IPS-18a (cell line): ENCODE results near the gene OR2A12.

Experiments
- H3K27ac ChIP-seq: one replicate; pipeline ENCODE4 v1.5.1; 2013; ENCODE audit warnings: low read length
- H3K27me3 ChIP-seq: one replicate; pipeline ENCODE4 v1.6.1; 2013; ENCODE audit warnings: mild to moderate bottlenecking, low read length; ENCODE audit not compliant: control insufficient read depth, insufficient read depth
- H3K36me3 ChIP-seq: one replicate; pipeline ENCODE4 v1.6.1; 2013; ENCODE audit warnings: low read depth, low read length; ENCODE audit not compliant: control insufficient read depth
- H3K4me1 ChIP-seq: one replicate; pipeline ENCODE4 v1.6.1; 2013; ENCODE audit warnings: low read depth, low read length; ENCODE audit not compliant: control insufficient read depth
- H3K4me3 ChIP-seq: one replicate; pipeline ENCODE4 v1.5.1; 2013; ENCODE audit warnings: low read length
- H3K9ac ChIP-seq: one replicate; pipeline ENCODE4 v1.6.1; 2013; ENCODE audit warnings: mild to moderate bottlenecking, low read length, moderate library complexity
- H3K9me3 ChIP-seq: one replicate; pipeline ENCODE4 v1.6.1; 2013; ENCODE audit warnings: low read depth, low read length; ENCODE audit not compliant: control insufficient read depth

The OR2A12 gene

DNA sequence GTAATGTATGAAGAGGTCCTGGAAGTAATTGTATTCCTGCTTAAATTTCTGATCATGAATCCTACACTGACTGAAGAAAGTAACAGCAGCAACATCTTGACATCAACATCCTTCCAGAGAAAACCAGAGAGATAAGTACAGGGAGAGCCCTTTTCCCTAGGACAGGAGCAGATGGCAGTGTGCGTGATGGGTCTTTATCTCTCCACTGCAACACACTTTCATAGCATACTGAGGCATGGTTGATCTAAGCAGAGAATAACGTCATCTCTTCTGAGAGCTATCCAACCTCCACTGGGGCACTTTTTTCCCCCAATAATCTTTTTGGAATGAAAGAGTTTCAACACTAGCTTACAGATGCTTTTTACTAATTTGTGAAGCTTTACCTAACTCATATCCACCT lies 16.1 kb upstream of the OR2A12 start:
- H3K27me3 ChIP-seq, result no peaks in the 10 kb centered on the region
- no peak overlapping the region for H3K27ac ChIP-seq
- no peak overlapping the region for H3K9ac ChIP-seq
- H3K9me3 ChIP-seq, result no peaks in the 10 kb centered on the region
- no peaks in the 10 kb centered on the region for H3K36me3 ChIP-seq
- no peak overlapping the region for H3K4me3 ChIP-seq
- no peaks in the 10 kb centered on the region for H3K4me1 ChIP-seq

GRCh38 chr7:144074374-144074773 lies 11.7 kb upstream of the OR2A12 start:
- no peak overlapping the region for H3K4me3 ChIP-seq
- no peaks in the 10 kb centered on the region for H3K4me1 ChIP-seq
- H3K27ac ChIP-seq, result no peak overlapping the region
- H3K36me3 ChIP-seq, result no peaks in the 10 kb centered on the region
- no peak overlapping the region for H3K9ac ChIP-seq
- H3K27me3 ChIP-seq, result no peaks in the 10 kb centered on the region
- no peaks in the 10 kb centered on the region for H3K9me3 ChIP-seq

DNA sequence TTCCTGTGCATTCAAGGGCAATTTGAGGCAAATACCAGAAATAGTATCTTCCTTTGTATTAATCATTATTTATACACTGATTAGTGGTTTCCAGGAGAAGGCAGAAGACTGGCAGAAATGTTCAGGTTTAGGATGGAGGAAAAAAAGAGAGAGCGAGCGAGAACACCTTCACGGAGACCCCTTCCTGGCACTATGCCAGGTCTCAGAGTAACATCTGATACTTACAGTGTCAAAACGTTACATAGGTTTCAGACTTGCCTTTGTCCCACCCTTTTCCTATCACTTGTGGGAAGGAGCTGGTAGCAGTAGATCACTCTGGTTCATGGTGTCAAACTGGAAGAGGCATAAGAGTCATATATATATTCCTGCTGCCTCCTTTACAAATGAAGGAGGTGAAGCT lies 652 bp downstream of the OR2A12 start:
- Histone ChIP-seq H3K9me3 (no peaks in the 10 kb centered on the region), H3K4me3 (no peak overlapping the region), H3K27ac (no peak overlapping the region), H3K4me1 (no peaks in the 10 kb centered on the region), H3K27me3 (no peaks in the 10 kb centered on the region), H3K36me3 (no peaks in the 10 kb centered on the region), H3K9ac (no peak overlapping the region)

DNA sequence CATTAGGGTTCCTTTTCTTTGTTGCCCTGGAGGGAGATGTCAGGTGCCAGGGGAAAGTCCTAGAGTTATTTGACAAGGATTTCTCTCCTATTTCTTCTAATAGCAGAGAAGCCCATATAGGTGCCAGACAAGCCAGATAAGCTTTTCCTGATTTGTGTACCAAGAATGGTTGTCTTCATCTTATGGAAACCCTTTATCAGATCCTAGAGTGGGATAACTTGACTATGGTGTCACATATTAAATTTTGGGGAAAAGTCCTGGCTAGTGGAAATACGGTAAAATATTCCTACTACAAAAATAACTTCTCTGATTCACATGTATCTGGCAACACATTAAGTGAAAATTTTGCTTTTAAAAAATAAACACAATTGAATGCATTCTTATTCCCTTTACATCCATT lies 1.2 kb downstream of the OR2A12 start:
- no peaks in the 10 kb centered on the region for H3K9me3 ChIP-seq
- H3K9ac ChIP-seq, result no peak overlapping the region
- no peaks in the 10 kb centered on the region for H3K27me3 ChIP-seq
- no peak overlapping the region for H3K27ac ChIP-seq
- H3K4me1 ChIP-seq, result no peaks in the 10 kb centered on the region
- H3K4me3 ChIP-seq, result no peak overlapping the region
- no peaks in the 10 kb centered on the region for H3K36me3 ChIP-seq

DNA sequence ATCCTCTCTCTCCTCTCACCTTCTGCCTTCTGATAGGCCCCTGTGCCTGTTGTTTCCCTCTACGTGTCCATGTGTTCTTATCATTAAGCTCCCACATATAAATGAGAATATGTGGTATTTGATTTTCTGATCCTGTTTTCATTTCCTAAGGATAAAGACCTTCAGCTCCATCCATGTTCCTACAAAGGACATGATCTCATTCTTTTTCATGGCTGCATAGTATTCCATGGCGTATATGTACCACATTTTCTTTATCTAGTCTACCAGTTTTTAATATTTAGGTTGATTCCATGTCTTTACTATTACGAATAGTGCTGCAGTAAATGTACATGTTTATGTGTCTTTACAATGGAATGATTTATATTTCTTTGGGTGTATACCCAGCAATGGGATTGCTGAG lies 4.6 kb downstream of the OR2A12 start:
- Histone ChIP-seq H3K4me3 (no peak overlapping the region), H3K9ac (no peak overlapping the region), H3K27ac (no peak overlapping the region), H3K4me1 (no peaks in the 10 kb centered on the region), H3K9me3 (no peaks in the 10 kb centered on the region), H3K27me3 (no peaks in the 10 kb centered on the region), H3K36me3 (no peaks in the 10 kb centered on the region)

DNA sequence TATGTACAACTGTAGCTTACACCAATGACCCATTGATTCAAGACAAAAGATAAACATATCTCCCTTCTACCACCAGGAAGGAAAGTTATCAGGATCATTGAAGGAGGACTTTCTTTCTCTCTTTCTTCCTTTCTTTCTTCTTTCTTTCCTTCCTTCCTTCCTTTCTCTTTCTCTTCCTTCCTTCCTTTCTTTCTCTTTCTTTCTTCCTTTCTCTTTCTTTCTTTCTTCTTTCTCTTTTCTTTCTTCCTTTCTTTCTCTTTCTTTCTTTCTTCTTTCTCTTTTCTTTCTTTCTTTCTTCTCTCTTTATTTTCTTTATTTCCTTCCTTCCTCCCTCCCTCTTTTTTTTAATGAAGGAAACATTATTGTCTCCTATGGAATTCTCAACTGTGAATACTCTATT lies 12.7 kb downstream of the OR2A12 start:
- Histone ChIP-seq H3K27ac (no peak overlapping the region), H3K27me3 (no peaks in the 10 kb centered on the region), H3K4me1 (no peaks in the 10 kb centered on the region), H3K36me3 (no peaks in the 10 kb centered on the region), H3K4me3 (no peak overlapping the region), H3K9me3 (no peaks in the 10 kb centered on the region), H3K9ac (no peak overlapping the region)

DNA sequence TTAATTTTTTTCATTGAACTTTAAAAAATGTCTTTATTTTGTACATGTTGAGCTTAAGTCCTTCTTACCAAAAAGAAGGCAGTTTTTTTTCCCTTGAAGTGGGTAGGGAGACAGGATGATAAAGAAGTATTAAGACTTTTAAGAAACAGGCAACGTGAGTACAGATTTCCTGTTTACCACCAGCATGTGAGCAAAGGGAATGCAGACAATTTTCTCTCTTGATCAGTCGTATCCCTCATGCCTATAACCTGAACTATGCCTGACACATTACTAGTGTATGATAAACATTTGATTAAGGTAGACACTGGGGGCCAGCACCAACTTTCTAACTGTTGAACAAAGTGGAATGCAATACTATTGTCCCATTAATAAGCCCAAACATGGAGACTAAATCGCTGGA lies 14.5 kb downstream of the OR2A12 start:
- Histone ChIP-seq H3K4me1 (no peaks in the 10 kb centered on the region), H3K36me3 (no peaks in the 10 kb centered on the region)

GRCh38 chr7:144102041-144102440 lies 16.0 kb downstream of the OR2A12 start:
- H3K27me3 ChIP-seq, result no peaks in the 10 kb centered on the region
- no peaks in the 10 kb centered on the region for H3K36me3 ChIP-seq
- no peak overlapping the region for H3K27ac ChIP-seq
- H3K9me3 ChIP-seq, result no peaks in the 10 kb centered on the region
- H3K4me3 ChIP-seq, result no peak overlapping the region
- no peak overlapping the region for H3K9ac ChIP-seq
- H3K4me1 ChIP-seq, result no peaks in the 10 kb centered on the region

More for the DNA sequence above, 14.5 kb downstream of the OR2A12 start:
- Histone ChIP-seq H3K9ac (no peak overlapping the region), H3K27ac (no peak overlapping the region), H3K27me3 (no peaks in the 10 kb centered on the region), H3K4me3 (no peak overlapping the region), H3K9me3 (no peaks in the 10 kb centered on the region)

GRCh38 chr7:144105211-144105610 lies 19.1 kb downstream of the OR2A12 start:
- Histone ChIP-seq H3K36me3 (no peaks in the 10 kb centered on the region), H3K27ac (no peak overlapping the region), H3K27me3 (no peaks in the 10 kb centered on the region), H3K4me1 (no peaks in the 10 kb centered on the region), H3K4me3 (no peak overlapping the region), H3K9ac (no peak overlapping the region), H3K9me3 (no peaks in the 10 kb centered on the region)

- Histone ChIP-seq H3K27me3 (no peaks in the 10 kb centered on the region), H3K36me3 (no peaks in the 10 kb centered on the region), H3K9me3 (no peaks in the 10 kb centered on the region)
These were observed 23.2 kb downstream of the OR2A12 start, which contains the start of gene OR2A2 for GRCh38 chr7:144109283-144109682. Gene OR2A2, plus strand, starts transcription at chr7:144109583. Its CDS starts 0 bp downstream, at chr7:144109583.

DNA sequence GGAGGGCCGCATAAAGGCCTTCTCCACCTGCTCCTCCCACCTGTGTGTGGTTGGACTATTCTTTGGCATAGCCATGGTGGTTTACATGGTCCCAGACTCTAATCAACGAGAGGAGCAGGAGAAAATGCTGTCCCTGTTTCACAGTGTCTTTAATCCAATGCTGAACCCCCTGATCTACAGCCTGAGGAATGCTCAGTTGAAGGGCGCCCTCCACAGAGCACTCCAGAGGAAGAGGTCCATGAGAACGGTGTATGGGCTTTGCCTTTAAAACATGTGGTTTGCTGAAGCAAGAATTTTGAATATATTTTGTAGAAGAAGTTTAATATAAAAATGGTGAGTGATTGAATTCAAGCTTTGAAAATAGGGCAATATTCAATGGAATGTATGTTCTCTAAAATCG lies 24.2 kb downstream of the OR2A12 start:
- H3K4me1 ChIP-seq, result no peaks in the 10 kb centered on the region
- H3K36me3 ChIP-seq, result no peaks in the 10 kb centered on the region
- H3K9ac ChIP-seq, result no peak overlapping the region
- no peak overlapping the region for H3K4me3 ChIP-seq
- H3K27ac ChIP-seq, result no peak overlapping the region
- H3K27me3 ChIP-seq, result no peaks in the 10 kb centered on the region
- H3K9me3 ChIP-seq, result no peaks in the 10 kb centered on the region

More at GRCh38 chr7:144109283-144109682, 23.2 kb downstream of the OR2A12 start, which contains the start of gene OR2A2:
- no peak within 1 kb of the TSS for H3K4me3 ChIP-seq
- H3K9ac ChIP-seq, result no peak within 1 kb of the TSS
- H3K4me1 ChIP-seq, result no peaks in the 10 kb centered on the region
- no peak within 1 kb of the TSS for H3K27ac ChIP-seq

DNA sequence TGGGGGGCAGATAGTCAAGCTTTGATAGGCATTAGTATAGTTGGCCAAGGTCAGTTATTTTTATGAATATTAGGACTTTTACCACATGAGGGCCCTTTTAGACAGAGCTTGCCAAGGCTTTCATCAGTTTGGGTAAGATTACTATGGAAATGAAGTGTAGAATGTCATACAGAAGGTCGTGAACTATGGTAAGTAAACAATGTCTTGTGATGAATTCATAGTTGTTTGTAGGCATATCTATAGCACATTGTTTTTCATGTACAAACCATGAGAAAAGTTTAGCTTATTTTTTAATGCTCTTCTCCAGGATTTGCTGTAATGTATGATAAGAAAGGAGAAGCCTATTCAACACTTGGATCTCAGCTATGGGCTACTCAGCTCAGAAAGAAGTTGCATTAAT lies 27.6 kb downstream of the OR2A12 start:
- no peaks in the 10 kb centered on the region for H3K4me1 ChIP-seq
- H3K4me3 ChIP-seq, result no peak overlapping the region
- no peaks in the 10 kb centered on the region for H3K27me3 ChIP-seq
- H3K9ac ChIP-seq, result no peak overlapping the region
- H3K36me3 ChIP-seq, result no peaks in the 10 kb centered on the region
- no peaks in the 10 kb centered on the region for H3K9me3 ChIP-seq
- H3K27ac ChIP-seq, result no peak overlapping the region
